Limb (tissue), 2 donors: ENCODE data around the gene DOK3.

Experiments used
- DNase-seq, 2 donors: peaks; one replicate each; pipeline ENCODE4 v3.0.0-alpha.2; 2016; ENCODE audit errors: extremely low spot score in 2 of 2

The DOK3 gene

DNA sequence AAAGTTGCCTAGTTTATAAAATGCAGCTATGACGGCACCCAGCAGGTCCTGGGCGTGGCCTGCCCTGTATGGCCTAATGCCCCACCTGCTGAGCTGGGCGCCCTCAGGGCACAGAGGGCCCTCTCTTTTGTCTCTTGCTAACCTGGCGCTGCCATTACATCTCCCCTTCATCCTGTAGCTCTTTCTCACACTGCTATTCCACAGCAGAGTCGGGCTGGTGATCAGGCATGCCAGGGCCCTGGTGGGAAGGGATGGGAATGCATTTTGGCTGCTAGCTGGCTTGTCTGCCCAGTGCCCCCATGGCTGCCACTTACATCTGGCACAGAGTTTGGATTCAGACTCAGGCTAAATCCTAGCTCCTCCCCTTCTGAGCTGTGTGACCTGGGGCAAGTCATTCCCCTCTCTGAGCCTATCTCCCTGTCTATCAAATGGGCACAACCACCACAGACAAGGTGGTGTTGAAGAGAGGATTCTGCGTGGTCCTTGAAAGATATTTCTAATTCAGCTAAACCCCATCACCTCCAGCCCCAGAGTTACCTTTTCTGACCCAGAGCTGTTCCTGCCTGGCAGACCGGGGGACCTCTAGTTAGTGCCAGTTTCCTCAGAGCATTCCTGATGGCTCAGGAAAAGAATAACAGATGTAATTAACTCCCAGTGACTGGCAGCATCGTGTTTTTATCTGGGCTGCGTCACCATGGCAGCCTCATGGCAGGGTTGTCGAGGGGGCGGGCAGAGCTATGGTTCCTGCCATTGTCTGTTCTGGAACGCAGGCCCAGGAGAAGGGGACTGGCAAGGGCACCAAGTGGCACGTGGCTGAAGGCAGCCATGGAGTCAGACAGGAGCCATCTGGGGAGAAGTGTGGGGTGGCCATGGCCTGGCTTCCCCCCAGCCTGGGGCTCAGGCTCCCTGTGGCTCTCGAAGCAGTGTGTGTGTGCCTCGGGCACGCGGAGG, 56.7 kb downstream of the DOK3 start:
- no peak for DNase-seq
